Endometrium (tissue), 2 donors: ENCODE measurements around the gene ARID1B.

ENCODE experiments used
- FAIRE-seq: peaks from 2 replicates; lab custom pipeline; 2012; peaks lifted over from hg19 to GRCh38; lab: Jason Lieb, UNC
- donor health status: control.
- donor health status: control.

The ARID1B gene

DNA sequence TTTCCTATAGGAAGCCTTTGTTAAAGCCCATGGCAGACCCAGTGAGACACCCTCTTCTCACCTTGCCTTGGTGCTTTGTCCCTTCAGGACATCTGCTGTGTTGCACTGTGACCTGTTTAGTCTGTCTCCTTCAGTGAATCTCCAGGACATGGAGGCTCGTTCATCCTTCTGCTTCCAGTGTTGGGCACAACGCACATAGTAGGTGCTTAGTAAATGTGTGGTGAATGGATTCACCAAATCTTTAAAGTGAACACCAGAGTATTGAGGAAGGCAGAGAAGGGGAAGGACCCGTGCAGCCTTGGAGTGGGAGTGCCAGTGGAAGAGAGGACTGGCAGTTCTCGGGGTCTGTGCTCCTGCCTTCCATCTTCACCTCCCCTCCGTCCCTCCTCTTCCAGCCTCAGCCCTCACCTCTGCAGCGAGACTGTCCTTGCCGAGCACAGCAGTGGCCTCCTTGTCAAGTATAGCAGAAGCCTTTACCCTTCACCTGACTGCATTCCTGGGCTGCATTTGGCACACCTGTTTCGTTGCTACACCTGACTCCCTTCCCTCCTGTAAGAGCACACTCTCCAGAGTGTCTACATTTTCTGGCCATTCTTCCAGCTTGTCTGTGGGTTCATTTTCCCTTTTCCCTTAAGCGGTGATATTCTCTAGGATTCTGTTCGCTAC is 49.2 kb downstream of the ARID1B start:
- FAIRE-seq: no peak

DNA sequence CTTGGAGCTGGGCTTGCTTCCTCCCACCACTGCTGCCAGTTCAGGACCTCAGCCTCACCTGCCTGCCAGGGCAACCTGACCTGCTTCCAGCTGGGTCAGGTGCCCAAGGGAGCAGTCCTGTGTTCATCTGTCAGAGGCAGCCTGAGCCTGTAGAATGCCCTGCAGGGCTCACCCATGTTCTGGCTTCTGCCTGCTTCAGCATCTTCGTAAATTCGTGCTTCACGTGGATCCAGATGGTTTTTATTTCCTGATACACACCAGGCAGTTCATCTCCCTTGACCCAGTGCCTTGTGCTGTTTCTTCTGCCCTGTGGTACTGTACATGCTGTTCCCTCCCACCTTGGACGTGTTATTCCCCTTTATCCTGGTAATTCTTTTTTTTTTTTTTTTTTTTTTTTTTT is 50.2 kb downstream of the ARID1B start:
- no peak for FAIRE-seq

DNA sequence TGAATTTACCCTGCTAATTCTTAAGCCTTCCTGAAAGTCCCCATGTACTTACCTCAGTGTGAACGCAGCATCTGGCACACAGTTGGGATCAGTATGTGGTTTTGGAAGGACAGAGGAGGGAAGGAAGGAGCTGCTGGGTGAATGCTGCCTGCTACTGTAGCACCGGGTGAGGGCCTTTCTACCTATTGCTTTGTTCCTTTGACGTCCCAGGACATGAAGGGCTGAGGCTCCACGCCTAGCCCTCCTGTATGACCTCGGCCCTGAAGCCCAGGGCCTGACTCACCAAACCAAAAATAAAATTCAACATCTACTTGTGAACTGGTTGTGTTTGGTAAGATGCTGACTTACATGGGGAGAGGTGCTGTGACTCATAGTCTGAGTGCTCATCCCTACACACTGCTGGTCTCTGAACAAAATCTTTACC is 51.1 kb downstream of the ARID1B start:
- FAIRE-seq: no peak

DNA sequence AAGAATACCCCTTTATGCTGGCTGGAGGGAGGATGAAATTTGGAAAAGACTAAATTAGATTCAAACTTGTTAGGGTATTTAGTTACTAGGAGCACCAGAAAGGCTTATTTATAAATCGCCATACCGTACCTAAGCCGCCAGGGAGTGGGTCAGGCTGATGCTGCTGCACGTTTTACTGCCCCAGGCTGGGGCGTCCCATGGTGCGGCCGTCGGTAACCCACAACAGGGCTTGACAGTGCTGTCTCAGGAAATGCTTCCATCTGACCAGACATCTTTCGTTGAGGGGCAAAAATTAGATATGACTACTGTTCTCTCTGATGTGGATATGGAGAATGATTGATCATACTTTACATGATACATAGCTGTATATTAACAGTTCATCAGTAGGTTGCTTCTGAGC is 52.9 kb downstream of the ARID1B start:
- FAIRE-seq: no peak

DNA sequence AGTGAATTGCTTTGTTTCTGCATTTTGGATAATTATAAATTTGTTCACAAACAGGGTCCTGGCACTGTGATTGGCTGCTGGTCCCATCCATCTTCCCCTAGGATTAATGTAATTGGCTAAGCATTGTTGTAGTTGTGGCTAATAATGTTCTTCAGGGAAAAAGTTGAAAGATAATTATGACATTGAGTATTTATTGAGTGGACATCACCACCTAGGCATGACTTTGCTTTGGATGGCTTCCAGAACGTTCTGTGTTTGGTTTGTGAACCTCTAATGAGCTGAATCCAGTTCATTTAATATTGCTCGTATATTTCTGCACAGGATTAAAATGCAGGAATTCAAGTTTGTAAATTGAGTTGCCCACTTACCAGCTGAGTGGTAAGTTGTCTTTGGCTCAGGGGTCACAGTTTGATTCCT is 55.1 kb downstream of the ARID1B start:
- FAIRE-seq: no peak

DNA sequence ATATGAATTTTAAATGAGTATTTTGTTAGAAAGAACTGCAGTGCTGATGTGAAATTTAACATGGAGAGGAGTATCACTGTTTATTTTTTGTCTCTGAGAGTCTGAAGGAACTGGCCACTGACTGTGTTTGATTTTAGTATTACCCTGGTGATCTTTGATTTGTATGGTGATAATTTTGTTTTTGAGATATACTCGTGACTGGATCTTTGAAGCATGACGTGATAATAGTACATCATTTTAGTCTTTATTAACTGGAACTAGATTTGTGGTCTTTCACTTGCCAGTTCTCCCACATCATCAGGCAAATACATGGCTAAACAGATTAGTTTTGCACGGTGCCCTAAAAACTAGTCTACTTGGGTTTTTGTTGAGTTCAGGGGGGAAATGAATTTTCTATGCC is 55.5 kb downstream of the ARID1B start:
- no peak for FAIRE-seq

DNA sequence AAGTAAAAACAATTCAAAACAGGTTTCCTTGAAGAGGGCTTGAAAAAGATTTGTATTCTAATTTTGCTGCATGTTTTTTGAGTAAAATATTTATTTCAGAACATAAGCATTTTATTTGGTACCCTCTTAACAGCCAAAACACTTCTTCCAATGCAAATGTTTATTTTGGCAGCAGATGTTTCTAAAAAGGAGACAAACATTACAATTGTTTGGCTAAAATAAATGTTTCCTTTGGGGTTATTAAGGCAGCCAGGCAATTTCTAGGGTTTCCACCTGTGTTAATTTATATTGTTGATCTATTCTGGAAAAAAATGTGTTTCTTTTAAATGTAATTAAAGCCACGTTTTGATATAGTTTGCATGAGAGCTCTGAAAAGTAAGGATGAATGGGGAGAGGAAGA is 56.6 kb downstream of the ARID1B start:
- FAIRE-seq: peak; percentile 89

DNA sequence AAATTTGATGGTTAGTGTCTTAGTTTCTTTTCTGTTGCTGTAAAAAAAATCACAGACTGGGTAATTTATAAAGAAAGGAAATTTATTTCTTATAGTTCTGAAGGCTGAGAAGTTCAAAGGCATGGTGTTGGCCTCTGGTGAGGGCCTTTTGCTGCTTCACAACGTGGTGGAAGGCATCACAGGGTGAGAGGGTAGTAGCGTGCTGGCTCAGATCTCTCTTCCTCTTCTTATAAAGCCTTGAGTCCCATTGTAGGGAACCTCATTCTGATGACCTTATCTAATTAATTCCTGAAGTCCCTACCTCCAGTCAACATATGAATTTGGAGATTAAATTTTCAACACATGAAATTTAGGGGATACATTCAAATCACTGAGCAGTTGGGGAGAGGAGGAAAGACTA is 62.0 kb downstream of the ARID1B start:
- no peak for FAIRE-seq

DNA sequence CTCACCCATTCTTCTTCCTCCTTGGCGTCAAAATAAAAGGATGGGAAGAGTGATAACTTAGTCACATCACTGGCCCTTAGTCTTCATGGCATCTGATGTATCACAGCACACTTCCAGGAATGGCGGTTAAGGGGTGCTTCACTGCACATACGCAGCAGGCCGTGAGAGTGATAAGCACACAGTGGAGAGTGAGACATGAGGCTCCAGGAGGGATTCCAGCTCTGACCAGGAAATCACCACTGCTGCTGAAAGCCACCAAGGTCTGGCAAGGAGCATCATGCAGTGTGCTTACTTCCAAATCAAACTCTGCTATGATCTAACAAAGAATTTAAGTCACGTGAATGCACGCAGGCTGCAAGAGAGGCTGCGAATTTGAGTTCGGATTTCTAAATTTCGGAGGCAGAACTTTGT is 62.4 kb downstream of the ARID1B start:
- no peak for FAIRE-seq

DNA sequence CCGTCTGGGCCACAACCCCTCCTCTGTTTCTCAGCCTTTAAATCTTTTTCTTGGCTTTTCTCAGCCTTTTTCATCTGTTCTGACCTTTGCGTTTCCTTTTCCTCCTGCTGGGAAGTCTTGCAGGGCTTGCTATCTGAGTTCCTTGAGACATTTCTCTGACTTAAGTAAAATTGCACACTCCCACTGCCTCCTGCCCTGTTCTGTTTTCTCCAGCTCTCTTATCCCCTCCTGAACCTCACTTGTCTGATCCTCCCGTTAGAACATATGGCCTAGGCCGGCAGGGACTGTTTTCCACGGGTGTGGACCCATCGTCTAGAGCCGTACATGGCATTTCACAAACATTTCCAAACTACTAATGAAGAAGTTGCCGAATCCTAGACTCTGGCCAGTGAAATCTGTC is 63.0 kb downstream of the ARID1B start:
- FAIRE-seq: no peak

DNA sequence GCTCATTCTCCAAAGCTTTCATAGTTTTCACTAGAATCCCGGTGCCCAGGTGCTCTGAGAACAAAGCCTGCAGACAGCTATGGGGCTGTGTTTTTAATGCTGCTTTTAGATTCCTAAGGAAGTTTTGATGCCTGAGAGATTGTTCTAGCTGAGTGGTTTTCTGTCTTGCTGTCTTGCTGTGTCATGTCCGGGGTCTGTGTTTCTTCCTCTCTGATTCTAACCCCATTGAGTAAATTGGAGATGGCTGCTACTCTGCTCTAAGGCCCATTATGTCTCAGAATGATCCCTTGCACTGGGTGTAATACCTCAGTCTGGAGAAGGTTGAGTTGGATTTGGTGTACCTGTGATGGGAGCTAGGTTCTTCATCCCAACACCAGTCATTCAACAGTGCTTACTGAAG is 63.4 kb downstream of the ARID1B start:
- no peak for FAIRE-seq

DNA sequence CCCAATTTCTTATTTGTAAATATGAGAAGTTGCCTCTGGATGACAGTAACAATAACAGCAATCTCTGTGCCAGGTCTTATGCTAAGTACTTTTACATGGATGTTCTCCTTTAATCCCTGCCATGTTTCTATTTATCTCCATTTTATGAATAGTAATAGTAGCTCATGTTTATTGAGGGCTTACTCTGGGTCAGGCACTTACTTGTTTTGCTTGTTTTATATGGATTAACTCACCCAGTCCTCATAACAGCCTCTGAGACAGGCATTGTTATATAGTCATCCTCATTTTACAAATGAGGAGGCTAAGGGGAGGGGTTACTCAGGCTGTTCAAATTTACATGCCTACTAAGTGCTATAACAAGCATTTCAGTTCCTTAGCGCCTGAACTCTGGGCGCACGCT is 64.3 kb downstream of the ARID1B start:
- no peak for FAIRE-seq

DNA sequence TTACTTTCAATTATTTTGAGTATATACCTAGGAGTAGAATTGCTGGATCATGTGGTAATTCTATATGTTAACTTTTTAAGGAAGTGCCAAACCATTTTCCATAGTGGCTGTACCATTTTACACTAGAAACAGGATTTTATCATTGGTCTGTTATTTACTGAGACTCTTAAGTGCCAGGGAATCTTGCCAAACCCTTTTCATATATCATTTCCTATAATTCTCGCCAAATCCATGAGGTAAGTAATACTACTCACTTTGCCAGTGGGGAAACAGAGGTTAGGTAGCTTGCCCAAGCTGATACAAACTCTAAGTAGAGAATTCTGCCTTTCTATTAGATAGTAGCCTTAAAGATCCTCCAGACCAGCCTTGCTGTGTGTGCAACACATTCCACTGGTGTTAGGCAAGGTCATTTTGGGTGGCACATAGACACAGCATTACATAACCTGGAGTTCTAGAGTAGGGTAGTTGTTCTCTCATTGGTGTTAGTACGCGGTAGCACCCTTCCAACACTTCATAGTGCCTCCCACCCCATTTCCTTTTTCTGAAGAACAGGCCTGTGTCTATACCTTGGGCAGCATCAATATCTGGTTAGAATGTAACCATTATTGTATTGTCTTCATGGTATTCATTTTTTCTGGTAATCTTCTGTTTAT is 65.5 kb downstream of the ARID1B start:
- no peak for FAIRE-seq

DNA sequence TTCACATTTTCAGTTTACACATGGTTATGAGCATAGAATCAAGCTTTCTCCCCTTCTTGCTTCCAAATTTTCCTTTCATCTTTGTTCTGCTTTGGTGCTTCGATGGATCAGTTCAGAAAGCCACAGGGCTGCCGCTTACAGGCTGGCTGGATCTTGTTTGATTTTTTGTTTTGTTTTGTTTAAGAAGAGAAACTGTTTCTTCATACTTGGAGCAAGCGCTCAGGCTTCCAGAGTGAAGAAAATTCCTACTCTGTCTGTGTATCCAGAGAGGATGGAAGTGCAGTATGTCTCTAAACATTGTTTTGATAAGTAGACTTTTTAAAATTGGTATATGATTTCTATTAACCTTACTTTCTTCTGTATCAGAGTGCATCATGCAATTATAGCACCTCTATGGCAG is 66.9 kb downstream of the ARID1B start:
- FAIRE-seq: no peak

DNA sequence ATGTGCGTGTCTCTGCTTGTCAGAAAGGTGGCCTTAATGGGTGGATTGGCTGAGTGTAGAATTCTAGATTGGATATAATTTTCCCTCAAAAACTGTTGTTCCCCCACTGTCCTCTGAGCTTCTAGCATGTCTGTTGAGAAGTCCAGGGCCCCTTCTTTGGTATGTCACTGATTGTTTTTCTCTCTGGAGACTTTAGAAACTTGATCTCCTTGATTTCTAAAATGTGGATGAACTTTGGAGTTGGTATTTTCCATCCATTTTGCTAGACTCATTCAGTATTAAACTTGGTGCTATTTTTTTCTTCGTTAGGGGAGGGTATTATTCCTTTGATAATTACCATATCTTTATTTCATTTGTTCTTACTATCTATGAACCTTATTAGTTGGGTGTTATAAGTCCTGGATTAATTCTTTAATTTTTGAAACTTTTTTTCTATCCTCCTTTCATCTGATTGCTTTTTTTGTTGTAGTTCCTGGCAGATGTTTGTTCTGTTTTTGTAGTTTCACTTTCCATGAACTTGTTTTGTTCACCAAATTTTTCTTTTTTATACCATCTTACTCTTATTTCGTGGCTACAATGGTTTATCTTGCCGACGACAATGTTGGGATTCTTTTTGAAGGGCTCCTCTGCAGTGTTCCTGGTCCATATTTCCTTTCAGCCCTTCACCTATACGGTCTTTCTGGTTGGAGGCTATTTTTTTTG is 68.4 kb downstream of the ARID1B start:
- peak; percentile 66 for FAIRE-seq

DNA sequence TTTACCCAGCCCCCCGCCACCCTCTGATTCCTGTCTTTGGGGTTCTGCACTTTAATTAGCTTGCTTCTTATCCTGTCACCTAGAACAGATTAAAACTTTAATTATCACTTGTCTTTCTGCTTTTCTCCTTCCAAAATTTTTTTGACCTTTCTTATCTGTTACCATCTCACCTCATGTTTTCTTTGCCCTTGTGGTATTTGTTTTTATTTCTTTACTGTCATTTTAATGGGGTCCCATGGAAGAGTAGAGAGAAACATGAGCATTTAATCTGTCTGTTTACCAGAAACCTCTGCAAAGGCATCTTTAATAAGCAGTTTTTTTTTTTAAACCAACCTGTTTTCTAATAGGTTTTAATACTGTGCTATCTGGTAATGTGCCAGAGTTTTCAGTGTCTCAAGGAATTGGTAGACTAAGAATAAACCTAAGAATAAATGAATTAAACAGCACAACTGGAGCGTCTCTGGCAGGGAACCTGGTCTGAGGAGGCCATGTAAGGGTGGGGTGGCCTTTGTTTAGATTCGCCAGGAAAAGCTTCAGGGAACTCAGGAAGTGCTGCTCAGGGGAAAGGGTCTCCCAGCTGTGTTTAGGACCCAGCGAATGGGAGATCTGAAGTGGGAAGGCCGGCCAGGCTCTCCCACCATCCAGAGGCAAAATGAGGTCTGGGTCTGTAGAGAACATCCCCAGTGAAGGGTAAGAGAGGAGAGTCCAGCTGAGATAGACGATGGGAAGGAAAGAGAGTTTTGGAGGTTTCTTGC is 69.8 kb downstream of the ARID1B start:
- FAIRE-seq: no peak

DNA sequence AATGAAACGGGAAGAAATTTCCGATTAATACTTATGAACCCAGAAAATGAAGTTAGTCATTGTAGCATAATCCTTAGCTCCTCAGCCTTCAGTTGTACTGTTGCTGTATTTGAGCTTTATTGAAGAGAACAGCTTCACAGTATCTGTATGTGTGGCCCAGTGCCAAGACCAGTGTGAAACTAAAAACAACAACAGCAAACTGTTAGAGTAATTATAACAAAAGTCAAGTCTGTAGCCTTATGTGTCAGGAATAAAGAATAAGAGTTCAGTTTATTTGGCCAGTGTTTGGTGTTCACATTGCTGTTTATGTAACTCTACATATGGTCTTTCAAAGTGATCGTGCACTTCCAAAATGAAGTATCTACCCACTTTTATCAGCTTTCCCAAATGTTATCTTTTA is 70.9 kb downstream of the ARID1B start:
- peak; percentile 50 for FAIRE-seq

DNA sequence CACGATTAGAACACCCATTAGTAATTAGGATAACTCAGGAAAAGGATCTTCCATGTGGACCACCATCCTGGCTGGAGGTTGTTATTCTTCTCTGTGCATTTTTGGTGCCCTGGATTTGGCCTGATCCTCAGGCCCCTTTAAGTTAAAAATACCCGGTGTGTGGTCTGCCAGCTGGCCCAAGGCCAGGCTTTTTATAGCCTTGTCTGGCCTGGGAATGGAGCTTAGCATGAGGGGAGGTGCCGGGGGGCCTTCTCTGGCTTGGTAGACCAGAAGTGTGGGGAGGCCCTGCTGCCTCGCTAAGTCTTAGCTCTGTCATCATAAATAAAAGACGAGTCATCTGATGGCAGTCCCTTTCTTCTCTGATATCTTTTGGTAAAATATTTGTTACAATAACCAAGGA is 71.4 kb downstream of the ARID1B start:
- FAIRE-seq: no peak

DNA sequence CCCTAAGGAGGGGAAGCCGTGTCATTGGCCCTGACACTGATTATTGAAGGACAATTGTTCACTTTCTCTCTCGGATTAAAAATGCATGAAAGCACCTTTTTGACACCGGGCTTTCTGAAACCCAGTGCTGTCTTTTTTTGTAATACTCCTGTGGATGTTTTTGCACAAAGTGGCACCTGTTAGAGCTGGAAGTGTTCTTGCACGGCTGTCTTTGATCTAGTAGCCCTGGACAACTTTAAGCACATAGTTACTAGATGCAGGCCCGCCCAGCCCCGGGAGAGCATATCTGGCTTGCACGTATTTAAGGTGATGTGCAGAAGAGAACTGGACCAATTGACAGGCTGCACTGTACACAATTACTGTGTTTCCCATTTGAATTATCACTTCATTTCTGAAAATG is 72.6 kb downstream of the ARID1B start:
- no peak for FAIRE-seq

DNA sequence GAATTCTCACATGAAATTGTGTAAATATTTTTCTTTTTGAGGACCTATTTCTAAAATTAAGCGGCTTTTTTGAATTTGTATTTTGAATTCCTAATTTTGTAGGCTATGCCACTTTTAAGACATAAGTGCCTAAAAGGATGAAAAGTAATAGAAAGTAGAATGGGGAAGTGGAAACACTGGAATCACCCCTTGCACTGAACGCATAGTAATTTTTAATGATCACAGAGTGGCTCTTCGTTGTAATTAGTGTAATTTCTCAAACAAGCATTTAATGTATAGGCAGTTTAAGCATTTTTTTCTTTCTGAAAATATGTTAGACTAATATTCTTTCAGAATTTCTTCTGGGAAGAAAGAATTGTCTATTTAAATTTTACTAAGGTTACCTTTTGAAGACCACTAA is 73.2 kb downstream of the ARID1B start:
- no peak for FAIRE-seq

DNA sequence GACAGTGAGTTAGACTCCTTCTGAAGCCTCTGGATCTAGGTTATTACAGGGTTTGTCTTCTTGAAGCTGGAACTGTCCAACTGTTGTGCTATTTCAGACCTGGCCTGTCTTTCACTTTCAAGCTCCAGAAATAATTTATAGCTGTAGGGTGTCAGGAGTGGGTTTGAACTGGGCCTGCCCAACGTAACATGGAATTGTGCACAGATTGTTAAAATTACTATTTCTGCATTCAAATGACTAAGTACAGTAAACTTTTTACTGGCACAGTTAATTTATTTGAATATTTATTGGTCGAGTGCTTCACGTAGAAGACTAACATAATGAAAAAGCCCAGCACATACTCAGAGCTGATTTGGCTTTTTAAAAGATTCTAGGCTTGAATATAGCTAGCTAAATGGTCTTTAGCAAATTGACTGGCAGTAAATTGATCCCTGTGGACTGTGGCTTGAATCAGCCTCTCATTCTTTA is 74.3 kb downstream of the ARID1B start:
- no peak for FAIRE-seq

DNA sequence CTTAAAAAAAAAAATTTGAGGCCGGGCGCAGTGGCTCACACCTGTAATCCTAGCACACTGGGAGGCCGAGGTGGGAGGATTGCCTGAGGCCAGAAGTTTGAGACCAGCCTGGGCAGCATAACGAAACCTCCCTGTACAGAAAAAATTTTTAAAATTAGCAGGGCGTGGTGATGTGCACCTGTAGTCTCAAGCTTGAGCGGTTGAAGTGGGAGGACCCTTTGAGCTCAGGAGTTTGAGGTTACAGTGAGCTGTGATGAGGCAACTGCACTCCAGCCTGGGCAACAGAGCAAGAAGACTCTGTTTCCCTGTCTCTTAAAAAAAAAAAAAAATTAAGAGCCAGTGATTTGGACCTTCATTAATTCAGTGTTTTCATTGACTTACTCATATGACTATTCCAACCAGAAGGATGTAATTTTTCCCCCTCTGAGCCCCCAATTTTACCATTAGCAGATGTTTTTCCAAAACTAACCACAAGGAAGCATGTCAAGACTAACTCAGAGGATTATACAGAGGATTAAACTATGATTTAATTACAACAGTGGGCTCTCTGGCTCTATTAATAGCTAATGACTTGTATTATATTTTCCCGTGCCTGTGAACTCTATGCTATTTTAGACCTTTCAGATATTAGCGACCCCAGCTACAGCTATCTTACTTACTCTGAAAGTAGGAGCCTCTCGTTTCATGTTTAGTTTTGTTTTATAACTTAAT is 75.1 kb downstream of the ARID1B start:
- no peak for FAIRE-seq
